Measurements from ENCODE around the gene EIF2S3. TPM values are rescaled to one million over a fixed set of nuclear protein-coding genes. Genes with fewer than 3 reads are reported as not detected.
"Not testable (repeated sequence)": the region's sequence is repeated elsewhere in the genome, so short reads cannot be mapped to it uniquely, and the experiment has no call there.

Gene EIF2S3
- total RNA-seq: 222 and 303 TPM in 2 replicates

- DNase-seq: peak; percentile 94
These were observed at the start of gene EIF2S3 for GRCh38 chrX:24054182-24055042. Gene EIF2S3 (plus strand): TSS chrX:24054956. CDS start chrX:24054969, 13 bp downstream.

DNA sequence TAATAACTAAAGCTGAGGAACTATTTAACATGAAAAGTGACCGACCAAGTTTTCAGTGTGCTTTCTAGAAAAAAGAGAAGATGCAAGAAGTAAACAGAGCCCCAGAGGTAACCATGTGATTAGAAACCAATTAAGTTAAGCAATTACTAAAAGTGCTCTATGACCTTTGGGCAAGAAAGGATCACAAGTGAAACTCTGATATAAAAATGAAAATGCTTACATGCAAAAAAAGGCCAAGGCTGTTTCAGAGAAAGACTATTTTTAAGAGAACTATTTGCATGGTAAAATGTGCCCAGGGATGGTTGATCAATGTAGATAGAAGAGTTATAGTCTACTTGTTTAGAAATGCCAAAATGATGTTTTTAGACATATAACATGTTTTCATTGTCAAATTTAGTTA lies 49.7 kb upstream of the EIF2S3 start:
- DNase-seq: no peak

GRCh38 chrX:24005867-24006266 lies 48.9 kb upstream of the EIF2S3 start:
- DNase-seq: no peak

DNA sequence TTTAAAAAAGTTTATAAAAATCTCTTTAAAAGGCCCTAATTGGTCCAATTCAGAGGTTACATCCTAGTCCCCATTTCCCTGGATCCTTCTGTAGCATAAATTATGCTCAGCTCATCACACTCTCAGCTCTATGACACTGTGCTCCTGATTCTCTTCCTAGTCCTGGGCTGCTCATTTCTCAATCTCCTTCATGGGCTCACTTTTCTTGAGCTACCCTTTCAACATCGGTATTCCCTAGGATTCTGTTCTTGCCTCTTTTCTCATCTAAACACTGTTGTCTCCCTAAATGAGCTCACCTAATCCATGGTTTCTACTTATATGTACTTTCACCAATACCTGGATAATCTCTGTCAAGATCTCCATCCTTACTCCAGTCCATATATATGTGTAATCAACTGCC lies 42.5 kb upstream of the EIF2S3 start:
- DNase-seq: no peak

DNA sequence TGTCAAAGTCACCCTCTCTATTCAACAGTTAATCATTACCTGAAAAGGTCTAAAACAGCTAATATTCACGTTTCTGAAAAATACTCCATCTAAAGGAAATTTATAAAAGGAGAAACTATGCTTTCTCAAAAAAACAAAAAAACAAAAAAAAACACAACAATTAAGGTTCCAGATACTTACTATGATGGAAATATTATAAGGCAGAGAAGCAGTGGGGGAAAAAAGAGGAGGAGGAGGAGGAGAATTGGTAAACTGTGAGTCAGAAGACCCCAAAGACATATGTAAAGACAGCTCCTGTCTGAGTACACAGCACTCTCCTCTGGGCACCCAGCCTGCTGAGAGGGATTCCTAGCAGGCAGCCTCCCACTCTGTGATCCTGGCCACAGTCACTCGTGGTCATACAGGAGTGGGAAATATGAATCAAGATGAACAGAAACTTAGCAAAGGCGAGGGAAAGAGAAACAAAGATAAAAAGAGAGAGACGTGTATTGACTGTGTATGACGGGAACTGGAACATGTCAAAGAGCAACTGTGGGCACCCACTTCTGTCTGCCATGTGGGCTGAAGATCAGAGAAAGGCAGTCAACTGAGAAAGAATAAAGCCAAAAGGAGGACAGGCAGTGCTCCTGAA lies 40.3 kb upstream of the EIF2S3 start:
- no peak for DNase-seq

DNA sequence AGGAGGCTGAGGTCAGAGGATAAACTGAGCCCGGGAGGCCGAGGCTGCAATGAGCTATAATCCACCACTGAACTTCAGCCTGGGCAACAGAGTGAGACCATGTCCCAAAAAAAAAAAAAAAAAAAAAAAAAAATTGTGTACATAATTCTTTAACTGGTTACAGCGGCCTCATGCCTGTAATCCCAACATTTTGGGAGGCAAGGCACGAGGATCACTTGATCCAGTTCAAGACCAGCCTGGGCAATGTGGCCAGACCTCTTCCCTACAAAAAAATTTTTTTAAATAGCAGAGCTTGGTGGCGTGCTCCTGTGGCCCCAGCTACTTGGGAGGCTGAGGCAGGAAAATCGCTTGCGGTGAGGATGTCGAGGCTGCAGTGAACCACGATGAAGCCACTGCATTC lies 37.1 kb upstream of the EIF2S3 start:
- no peak for DNase-seq

GRCh38 chrX:24018809-24019208 lies 35.9 kb upstream of the EIF2S3 start:
- no peak for DNase-seq

GRCh38 chrX:24019448-24019847 lies 35.3 kb upstream of the EIF2S3 start:
- DNase-seq: no peak

GRCh38 chrX:24020306-24020876 lies 34.4 kb upstream of the EIF2S3 start:
- DNase-seq: no peak

GRCh38 chrX:24023544-24023943 lies 31.2 kb upstream of the EIF2S3 start:
- DNase-seq: no peak

DNA sequence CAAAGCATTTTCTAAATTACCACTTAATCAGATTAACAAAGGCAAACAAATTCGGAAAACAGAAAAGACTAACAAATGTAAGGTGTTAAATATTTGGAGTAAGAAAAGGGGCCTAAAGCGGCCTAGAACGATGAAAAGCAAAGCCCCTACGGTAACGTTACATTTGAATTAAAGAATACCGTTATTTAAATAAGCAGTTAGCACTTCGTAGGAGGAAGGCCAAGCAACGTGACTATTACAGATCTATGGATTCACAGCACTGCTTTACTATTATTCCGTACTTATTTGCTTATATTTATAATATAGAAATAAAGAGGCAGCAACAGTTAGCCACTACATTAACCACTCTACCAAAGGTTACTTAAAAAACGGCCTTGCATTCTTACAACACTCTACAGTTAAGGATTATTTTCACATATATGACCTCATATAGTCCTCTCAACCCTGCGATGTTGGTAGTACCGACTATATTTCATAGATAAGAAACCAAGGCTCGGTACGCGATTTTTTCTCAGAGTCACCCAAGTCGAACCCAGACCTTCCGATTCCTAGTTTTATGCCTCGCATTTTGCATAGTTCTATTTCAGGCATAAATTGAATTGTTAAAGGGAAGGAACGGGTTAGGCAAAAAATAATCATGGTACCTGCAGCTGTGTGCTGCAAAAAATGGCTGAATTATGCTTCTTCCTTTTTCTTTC lies 30.6 kb upstream of the EIF2S3 start:
- DNase-seq: peak; percentile 27

DNA sequence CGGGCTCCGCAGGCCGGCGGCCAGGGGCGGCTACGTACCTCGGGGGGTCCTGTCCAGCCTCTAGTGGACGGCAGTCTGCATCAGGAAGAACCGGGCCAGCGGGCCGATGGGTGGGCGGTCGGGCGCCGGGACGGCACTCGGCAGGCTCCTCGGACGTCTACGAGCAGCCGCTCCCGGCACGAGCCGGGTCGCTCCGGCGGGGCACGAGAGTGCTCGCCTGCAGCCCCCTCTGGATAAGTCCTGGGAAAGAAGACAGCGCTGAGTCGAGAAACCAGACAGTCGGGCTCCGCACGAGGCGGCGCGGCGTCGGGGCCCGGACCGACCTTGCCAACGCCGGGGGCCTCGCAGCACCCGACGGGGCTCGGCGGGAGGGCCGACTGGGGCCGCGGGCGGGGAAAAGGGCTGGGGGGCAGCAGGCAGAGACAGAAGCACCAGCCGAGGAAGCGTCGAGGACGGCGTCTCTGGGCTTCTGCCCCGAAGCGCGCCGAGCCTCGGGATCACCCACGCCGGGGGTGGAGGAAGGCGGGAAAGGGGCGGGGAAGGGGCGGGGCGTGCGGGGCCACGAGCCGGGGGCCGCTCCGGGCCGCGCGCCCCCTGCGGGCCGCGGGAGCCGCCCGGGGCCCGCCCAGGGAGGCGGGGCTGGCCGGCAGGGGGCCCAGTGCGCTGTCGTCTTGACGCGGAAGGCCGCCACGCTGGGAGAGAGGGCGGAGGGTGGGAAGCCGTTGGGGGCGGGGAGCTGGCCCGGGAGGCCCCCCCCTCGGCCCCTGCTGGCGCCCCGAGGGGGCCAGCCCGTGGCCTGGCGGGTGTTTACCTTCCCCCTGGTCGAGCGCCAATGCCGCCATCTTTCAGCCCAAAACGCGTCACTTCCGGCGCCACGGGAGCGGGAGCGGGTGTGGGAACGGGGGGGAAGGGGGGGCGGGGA lies 29.7 kb upstream of the EIF2S3 start:
- peak; percentile 90 for DNase-seq

DNA sequence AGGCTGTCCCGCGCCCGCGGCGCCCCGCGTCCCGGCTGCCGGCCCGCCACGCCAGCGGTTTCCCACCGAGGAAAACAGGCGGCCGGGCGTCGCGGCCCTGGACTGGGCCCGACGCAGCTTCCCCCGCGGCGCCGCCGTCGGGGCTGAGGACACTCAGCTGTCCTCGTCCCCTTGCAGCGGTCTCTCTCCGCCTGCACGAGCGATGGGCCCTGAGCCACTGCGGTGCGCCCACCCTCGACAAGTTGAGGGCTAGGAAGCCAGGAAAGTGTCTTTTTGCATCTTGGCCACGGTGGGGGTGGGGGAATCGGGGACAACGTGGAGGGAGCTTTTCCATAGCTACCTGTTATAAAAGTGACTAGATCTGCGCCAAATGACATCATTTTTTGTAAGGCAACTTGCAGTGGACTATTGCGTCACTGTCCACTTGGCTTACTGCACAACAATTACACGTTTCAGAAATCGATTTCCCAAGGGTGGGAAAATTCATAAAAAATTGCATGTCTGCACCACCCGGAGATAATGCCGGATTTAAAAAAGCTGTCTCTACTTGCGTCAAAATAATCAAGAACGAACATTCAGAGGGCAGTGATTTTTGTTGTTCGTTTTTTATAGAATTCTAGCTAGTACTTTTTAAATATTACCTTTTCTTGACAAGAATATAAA lies 28.9 kb upstream of the EIF2S3 start:
- DNase-seq: peak; percentile 64

- peak; percentile 38 for DNase-seq
These were observed 28.3 kb upstream of the EIF2S3 start for GRCh38 chrX:24026432-24026831.

DNA sequence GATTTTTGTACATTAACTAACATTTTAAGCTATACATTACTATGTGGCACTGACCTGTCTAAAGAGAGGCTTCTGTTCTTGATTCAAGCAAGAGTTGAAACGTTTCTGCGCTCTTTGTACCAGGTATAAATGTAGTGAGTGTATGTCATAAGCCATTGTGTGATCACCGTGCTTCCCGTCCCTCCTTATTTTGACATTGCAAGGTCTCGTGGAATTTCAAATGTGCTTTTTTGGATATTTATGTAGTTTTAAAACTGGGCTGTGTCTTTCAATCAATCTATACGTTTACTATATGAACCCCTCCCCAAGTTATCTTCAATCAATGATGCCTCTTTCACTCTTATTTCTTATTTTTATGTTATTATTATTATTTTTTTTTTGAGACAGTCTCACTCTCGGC lies 27.7 kb upstream of the EIF2S3 start, which contains the start of gene KLHL15:
Gene KLHL15, minus strand, starts transcription at position 101 of the 400 bp plus-strand sequence. CDS start 20,493 bp downstream, outside the sequence.
- DNase-seq: no peak

DNA sequence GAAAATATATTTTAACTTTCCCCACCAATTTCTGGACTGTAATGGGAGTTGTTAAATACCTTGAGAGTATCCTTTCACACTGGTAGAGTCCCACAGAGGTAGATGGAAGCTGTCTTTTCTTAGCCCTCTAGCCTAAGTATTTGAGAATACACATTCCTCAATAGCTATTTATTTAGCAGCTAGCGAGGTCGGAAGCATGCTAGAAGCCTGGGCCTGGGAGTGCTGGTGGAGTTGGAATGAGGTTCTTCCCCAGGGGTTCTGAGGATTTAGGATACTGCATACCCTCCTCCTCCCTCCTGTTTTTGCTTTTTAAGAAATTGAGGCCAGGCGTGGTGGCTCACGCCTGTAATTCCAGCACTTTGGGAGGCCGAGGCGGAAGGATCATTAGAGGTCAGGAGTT lies 26.8 kb upstream of the EIF2S3 start:
- no peak for DNase-seq

DNA sequence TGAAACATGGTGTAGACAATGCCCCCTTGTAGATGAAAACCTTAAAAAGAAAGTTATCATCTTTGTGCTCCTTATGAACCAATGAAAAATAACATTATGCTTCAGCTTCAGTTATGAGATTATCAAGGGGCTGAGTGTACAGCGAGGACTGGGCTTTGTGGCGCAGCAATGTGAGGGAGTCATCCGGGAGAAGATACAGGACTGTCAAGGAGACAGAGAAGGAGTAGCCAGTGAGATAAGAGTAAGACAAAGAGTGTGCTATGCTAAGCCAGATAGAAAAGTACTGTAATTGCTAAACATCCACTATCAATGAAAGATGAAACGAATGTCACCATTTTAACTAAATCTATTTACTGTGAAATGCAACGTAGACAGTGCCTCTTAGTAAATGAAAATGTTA lies 24.2 kb upstream of the EIF2S3 start:
- no peak for DNase-seq

DNA sequence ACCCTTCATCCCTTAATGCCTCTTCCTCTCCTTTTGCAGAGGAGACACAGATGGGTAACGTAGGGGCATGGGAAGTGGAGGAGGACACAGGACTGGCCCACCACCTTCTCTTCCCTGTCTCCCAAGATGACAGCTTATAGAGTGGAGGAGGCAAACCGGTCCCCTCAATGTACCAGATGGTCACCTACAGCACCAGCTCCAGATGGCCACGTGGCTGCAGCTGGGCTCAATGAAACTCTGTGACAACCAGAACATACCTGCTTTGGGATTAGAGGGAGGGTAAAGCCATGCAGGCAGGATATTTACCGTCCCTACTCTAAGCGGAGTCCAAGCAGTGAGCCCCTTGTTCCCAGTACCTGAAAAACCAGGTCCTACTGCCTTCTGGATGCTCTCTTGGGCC lies 20.3 kb upstream of the EIF2S3 start:
- DNase-seq: no peak

DNA sequence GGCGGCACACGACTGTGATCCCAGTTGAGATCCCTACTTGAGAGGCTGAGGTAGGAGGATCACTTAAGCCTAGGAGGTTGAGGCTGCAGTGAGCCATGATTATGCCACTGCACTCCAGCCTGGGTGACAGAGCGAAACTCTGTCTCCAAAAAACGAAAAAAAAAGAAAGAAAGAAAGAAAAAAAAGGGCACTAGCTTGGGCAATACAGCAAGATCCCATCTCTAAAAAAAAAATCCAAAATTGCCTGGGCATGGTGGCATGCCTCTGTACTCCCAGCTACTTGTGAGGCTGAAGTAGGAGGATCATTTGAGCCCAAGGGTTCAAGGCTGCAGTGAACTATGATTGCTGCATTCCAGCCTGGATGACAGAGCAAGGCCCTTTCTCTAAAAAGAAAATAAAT lies 17.0 kb upstream of the EIF2S3 start:
- DNase-seq: no peak

DNA sequence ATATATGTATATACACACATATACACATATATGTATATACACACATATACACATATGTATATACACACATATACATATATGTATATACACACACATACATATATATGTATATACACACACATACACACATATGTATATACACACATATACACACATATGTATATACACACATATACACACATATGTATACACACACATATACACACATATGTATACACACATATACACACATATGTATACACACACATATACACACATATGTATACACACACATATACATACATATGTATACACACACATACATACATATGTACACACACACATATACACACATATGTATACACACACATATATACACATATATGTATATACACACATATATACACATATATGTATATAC lies 8.7 kb upstream of the EIF2S3 start:
- not testable (repeated sequence) for DNase-seq

- not testable (repeated sequence) for DNase-seq
These were observed 5.1 kb upstream of the EIF2S3 start for GRCh38 chrX:24049643-24050042.

Data from dermis blood vessel endothelial cell (primary cell).